Brain microvascular endothelial cell (primary cell): Measurements from ENCODE around the gene RTN4RL1.

Experiments
- DNase-seq: peaks from one replicate; pipeline ENCODE4 v3.0.0-alpha.2; 2020
- H3K27ac ChIP-seq: fragments of 250-450 bp; sonication (Bioruptor Pico); 2 replicates; pipeline ENCODE4 v1.5.1; 2020; ENCODE audit warnings: mild to moderate bottlenecking, moderate library complexity
- H3K27me3 ChIP-seq: fragments of 250-450 bp; sonication (Bioruptor Pico); replicated peaks from 2 replicates; pipeline ENCODE4 v1.5.1; 2020; ENCODE audit warnings: mild to moderate bottlenecking
- H3K36me3 ChIP-seq: fragments of 250-450 bp; sonication (Bioruptor Pico); replicated peaks from 2 replicates; pipeline ENCODE4 v1.5.1; 2020; ENCODE audit warnings: mild to moderate bottlenecking
- H3K4me3 ChIP-seq: 2 replicates; pipeline ENCODE4 v1.5.1; 2011; ENCODE audit warnings: low read depth, mild to moderate bottlenecking, control low read depth, low read length, moderate library complexity
- in situ Hi-C: cut with HindIII; loops from 2 replicates; pipeline ENCODE4 v1.10.0; 2017; ENCODE audit warnings: low sequenced_read_pairs, low pct_ligation_motif_present
- TF ChIP-seq, protein P1 (sequence below): IDR thresholded peaks from 2 replicates; pipeline ENCODE4 v1.5.1; 2011; ENCODE audit warnings: low read depth, mild to moderate bottlenecking, moderate library complexity, low read length, control low read depth, inconsistent platforms; ENCODE audit errors: missing control alignments

The RTN4RL1 gene

DNA sequence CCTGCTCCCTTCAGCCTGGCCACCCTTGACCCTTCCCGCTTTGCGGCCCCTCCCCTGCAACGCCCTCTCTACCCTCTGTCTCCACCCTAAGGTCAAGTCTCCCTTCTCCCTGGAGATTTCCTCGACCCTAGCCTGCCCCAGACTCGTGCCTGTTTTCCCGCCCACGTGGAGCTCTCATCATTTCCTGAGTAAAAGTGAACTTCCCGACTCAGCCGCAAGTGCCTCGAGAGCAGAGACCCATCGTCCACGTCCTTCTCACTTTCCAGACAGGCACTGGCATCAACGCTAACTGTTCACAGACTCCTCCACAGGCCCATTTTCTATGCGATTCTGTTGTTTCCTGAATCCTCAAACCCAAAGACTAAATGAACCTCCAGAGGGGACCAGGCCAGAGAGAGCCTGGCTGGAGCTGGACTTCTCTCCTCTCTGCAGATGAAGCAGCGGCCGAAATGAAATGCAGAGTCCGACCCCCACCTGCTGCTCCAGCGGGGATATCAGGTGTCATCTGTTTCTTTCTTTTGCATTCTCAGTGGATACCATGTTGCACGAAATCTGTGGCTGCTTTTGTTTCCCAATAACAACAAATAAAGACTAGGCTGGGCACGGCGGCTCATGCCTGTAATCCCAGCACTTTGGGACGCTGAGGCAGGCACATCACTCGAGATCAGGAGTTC is 52.5 kb downstream of the RTN4RL1 start:
- Histone ChIP-seq H3K27ac (no peak overlapping the region), H3K27me3 (peaks cover 18% of the 10 kb centered on the region), H3K36me3 (no peaks in the 10 kb centered on the region), H3K4me3 (no peak overlapping the region)
- DNase-seq: peak; percentile 13
- TF ChIP-seq, protein P1, sequence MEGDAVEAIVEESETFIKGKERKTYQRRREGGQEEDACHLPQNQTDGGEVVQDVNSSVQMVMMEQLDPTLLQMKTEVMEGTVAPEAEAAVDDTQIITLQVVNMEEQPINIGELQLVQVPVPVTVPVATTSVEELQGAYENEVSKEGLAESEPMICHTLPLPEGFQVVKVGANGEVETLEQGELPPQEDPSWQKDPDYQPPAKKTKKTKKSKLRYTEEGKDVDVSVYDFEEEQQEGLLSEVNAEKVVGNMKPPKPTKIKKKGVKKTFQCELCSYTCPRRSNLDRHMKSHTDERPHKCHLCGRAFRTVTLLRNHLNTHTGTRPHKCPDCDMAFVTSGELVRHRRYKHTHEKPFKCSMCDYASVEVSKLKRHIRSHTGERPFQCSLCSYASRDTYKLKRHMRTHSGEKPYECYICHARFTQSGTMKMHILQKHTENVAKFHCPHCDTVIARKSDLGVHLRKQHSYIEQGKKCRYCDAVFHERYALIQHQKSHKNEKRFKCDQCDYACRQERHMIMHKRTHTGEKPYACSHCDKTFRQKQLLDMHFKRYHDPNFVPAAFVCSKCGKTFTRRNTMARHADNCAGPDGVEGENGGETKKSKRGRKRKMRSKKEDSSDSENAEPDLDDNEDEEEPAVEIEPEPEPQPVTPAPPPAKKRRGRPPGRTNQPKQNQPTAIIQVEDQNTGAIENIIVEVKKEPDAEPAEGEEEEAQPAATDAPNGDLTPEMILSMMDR: no peak
- in situ Hi-C loops: no loop called here

GRCh38 chr17:1970843-1971384 is 54.2 kb downstream of the RTN4RL1 start:
- Histone ChIP-seq H3K27ac (no peak overlapping the region), H3K36me3 (no peaks in the 10 kb centered on the region), H3K27me3 (peaks cover 10% of the 10 kb centered on the region), H3K4me3 (no peak overlapping the region)
- in situ Hi-C loops: no loop called here
- DNase-seq: no peak
- TF ChIP-seq, protein P1: no peak

GRCh38 chr17:1969712-1970111 is 55.4 kb downstream of the RTN4RL1 start:
- H3K27me3 ChIP-seq: peaks cover 8% of the 10 kb centered on the region
- in situ Hi-C loops: no loop called here
- DNase-seq: no peak
- no peak overlapping the region for H3K4me3 ChIP-seq
- H3K27ac ChIP-seq: no peak overlapping the region
- no peaks in the 10 kb centered on the region for H3K36me3 ChIP-seq
- TF ChIP-seq, protein P1: no peak

DNA sequence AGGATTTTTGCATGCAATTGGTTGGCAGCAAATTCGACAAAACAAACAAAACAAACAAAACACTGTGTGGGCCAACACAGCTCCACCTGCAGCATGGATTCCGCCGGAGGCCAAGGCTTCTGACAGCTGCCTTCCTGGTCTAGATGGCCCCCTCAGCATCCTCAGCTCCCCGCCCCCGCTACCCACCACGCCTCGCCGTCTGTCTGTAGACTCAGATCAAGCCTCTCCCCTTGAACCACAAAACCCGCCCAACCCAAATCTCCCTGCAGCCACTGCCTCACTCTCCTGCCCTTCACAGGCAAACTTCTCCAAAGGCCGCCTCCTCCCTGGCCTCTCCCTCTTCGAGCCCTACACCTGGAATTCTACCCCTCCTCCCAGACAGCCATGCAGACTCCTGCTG is 57.9 kb downstream of the RTN4RL1 start:
- no peak for DNase-seq
- H3K27ac ChIP-seq: no peak overlapping the region
- H3K27me3 ChIP-seq: peaks cover 8% of the 10 kb centered on the region
- TF ChIP-seq, protein P1: no peak
- no peak overlapping the region for H3K4me3 ChIP-seq
- in situ Hi-C loops: no loop called here
- no peaks in the 10 kb centered on the region for H3K36me3 ChIP-seq

- DNase-seq: no peak
- no peak overlapping the region for H3K27ac ChIP-seq
- no peaks in the 10 kb centered on the region for H3K36me3 ChIP-seq
- TF ChIP-seq, protein P1: no peak
- in situ Hi-C loops: no loop called here
- H3K27me3 ChIP-seq: peaks cover 8% of the 10 kb centered on the region
- no peak overlapping the region for H3K4me3 ChIP-seq
Observed at GRCh38 chr17:1966274-1967086, 58.7 kb downstream of the RTN4RL1 start.
